ENCODE results near the gene ARHGEF11.

Gene ARHGEF11

GRCh38 chr1:156943756-156944155 lies 101.8 kb downstream of the ARHGEF11 start:
- ChIA-PET CTCF (no interaction called here), POLR2A (no interaction called here)
- no peak for DNase-seq
- Histone ChIP-seq H3K4me1 (ENCODE audit: control extremely low read depth in 1 of 4, control insufficient read depth in 4 of 4, insufficient read depth in 4 of 4, low read length in 3 of 4) (no peaks in the 10 kb centered on the region), H3K4me3 (ENCODE audit: control insufficient read depth in 1 of 7, extremely low read depth in 1 of 7, insufficient read depth in 4 of 7, low read depth in 2 of 7, low read length in 6 of 7) (no peak overlapping the region), H3K9me3 (ENCODE audit: control extremely low read depth in 1 of 5, control insufficient read depth in 4 of 5, insufficient read depth in 2 of 5, low read depth in 1 of 5, low read length in 4 of 5) (no peaks in the 10 kb centered on the region), H3K27ac (ENCODE audit: insufficient read depth in 1 of 2, low read depth in 1 of 2, low read length in 2 of 2, poor library complexity in 1 of 2, severe bottlenecking in 2 of 2) (no peak overlapping the region), H3K36me3 (ENCODE audit: control insufficient read depth in 4 of 4, insufficient read depth in 4 of 4, low read length in 3 of 4) (peaks cover 4 to 89% (median 56%) of the 10 kb centered on the region in 4 experiments), H3K27me3 (replicated peaks in 2 of 5; ENCODE audit: control insufficient read depth in 4 of 5, insufficient read depth in 5 of 5, low read length in 4 of 5) (no peaks in the 10 kb centered on the region)
- WGBS (ENCODE audit: insufficient coverage), result 100% methylated on average over 1 of the region's 3 CpGs

GRCh38 chr1:156942576-156942975 lies 103.0 kb downstream of the ARHGEF11 start:
- no peaks in the 10 kb centered on the region for H3K9me3 ChIP-seq (ENCODE audit: control extremely low read depth in 1 of 5, control insufficient read depth in 4 of 5, insufficient read depth in 2 of 5, low read depth in 1 of 5, low read length in 4 of 5)
- POLR2A ChIA-PET, result no interaction called here
- H3K4me3 ChIP-seq (ENCODE audit: control insufficient read depth in 1 of 7, extremely low read depth in 1 of 7, insufficient read depth in 4 of 7, low read depth in 2 of 7, low read length in 6 of 7), result no peak overlapping the region
- H3K4me1 ChIP-seq (ENCODE audit: control extremely low read depth in 1 of 4, control insufficient read depth in 4 of 4, insufficient read depth in 4 of 4, low read length in 3 of 4), result no peaks in the 10 kb centered on the region
- 96% methylated on average over 5 of the region's 7 CpGs for WGBS (ENCODE audit: insufficient coverage)
- no peaks in the 10 kb centered on the region for H3K27me3 ChIP-seq (replicated peaks in 2 of 5; ENCODE audit: control insufficient read depth in 4 of 5, insufficient read depth in 5 of 5, low read length in 4 of 5)
- no peak overlapping the region for H3K27ac ChIP-seq (ENCODE audit: insufficient read depth in 1 of 2, low read depth in 1 of 2, low read length in 2 of 2, poor library complexity in 1 of 2, severe bottlenecking in 2 of 2)
- CTCF ChIA-PET, result interaction anchor here (0.6 to 3.0 kb wide), 3 partner anchors 9 to 22 kb away, joined by 3 to 12 read pairs (median 3); no protein-coding TSS in a partner anchor
- H3K36me3 ChIP-seq (ENCODE audit: control insufficient read depth in 4 of 4, insufficient read depth in 4 of 4, low read length in 3 of 4), result peaks cover 2 to 85% (median 60%) of the 10 kb centered on the region in 4 experiments
- DNase-seq, result no peak

- 100% methylated on average over 3 of the region's 3 CpGs for WGBS (ENCODE audit: insufficient coverage)
- DNase-seq, result no peak
- peaks cover 2 to 81% (median 59%) of the 10 kb centered on the region in 4 experiments for H3K36me3 ChIP-seq (ENCODE audit: control insufficient read depth in 4 of 4, insufficient read depth in 4 of 4, low read length in 3 of 4)
- H3K27ac ChIP-seq (ENCODE audit: insufficient read depth in 1 of 2, low read depth in 1 of 2, low read length in 2 of 2, poor library complexity in 1 of 2, severe bottlenecking in 2 of 2), result no peak overlapping the region
- no peaks in the 10 kb centered on the region for H3K27me3 ChIP-seq (replicated peaks in 2 of 5; ENCODE audit: control insufficient read depth in 4 of 5, insufficient read depth in 5 of 5, low read length in 4 of 5)
- H3K9me3 ChIP-seq (ENCODE audit: control extremely low read depth in 1 of 5, control insufficient read depth in 4 of 5, insufficient read depth in 2 of 5, low read depth in 1 of 5, low read length in 4 of 5), result no peaks in the 10 kb centered on the region
- no peaks in the 10 kb centered on the region for H3K4me1 ChIP-seq (ENCODE audit: control extremely low read depth in 1 of 4, control insufficient read depth in 4 of 4, insufficient read depth in 4 of 4, low read length in 3 of 4)
- POLR2A ChIA-PET, result no interaction called here
- CTCF ChIA-PET, result interaction anchor here (1.1 to 3.0 kb wide), 2 partner anchors 18 to 22 kb away, joined by 3 to 12 read pairs; no protein-coding TSS in a partner anchor
- H3K4me3 ChIP-seq (ENCODE audit: control insufficient read depth in 1 of 7, extremely low read depth in 1 of 7, insufficient read depth in 4 of 7, low read depth in 2 of 7, low read length in 6 of 7), result no peak overlapping the region
Measured at GRCh38 chr1:156942176-156942575, 103.4 kb downstream of the ARHGEF11 start.

GRCh38 chr1:156941675-156942074 lies 103.9 kb downstream of the ARHGEF11 start:
- no peaks in the 10 kb centered on the region for H3K27me3 ChIP-seq (replicated peaks in 2 of 5; ENCODE audit: control insufficient read depth in 4 of 5, insufficient read depth in 5 of 5, low read length in 4 of 5)
- H3K27ac ChIP-seq (ENCODE audit: insufficient read depth in 1 of 2, low read depth in 1 of 2, low read length in 2 of 2, poor library complexity in 1 of 2, severe bottlenecking in 2 of 2), result no peak overlapping the region
- H3K36me3 ChIP-seq (ENCODE audit: control insufficient read depth in 4 of 4, insufficient read depth in 4 of 4, low read length in 3 of 4), result peaks cover 2 to 80% (median 58%) of the 10 kb centered on the region in 4 experiments
- ChIA-PET CTCF (interaction anchor here (1.1 to 3.0 kb wide), 2 partner anchors 18 to 23 kb away, joined by 3 to 12 read pairs; no protein-coding TSS in a partner anchor), POLR2A (no interaction called here)
- WGBS (ENCODE audit: insufficient coverage), result 100% methylated on average over 7 of the region's 10 CpGs
- DNase-seq, result no peak
- H3K9me3 ChIP-seq (ENCODE audit: control extremely low read depth in 1 of 5, control insufficient read depth in 4 of 5, insufficient read depth in 2 of 5, low read depth in 1 of 5, low read length in 4 of 5), result no peaks in the 10 kb centered on the region
- H3K4me1 ChIP-seq (ENCODE audit: control extremely low read depth in 1 of 4, control insufficient read depth in 4 of 4, insufficient read depth in 4 of 4, low read length in 3 of 4), result no peaks in the 10 kb centered on the region
- H3K4me3 ChIP-seq (ENCODE audit: control insufficient read depth in 1 of 7, extremely low read depth in 1 of 7, insufficient read depth in 4 of 7, low read depth in 2 of 7, low read length in 6 of 7), result no peak overlapping the region

GRCh38 chr1:156939786-156940334 lies 105.7 kb downstream of the ARHGEF11 start:
- Histone ChIP-seq H3K4me3 (ENCODE audit: control insufficient read depth in 1 of 7, extremely low read depth in 1 of 7, insufficient read depth in 4 of 7, low read depth in 2 of 7, low read length in 6 of 7) (no peak overlapping the region), H3K27me3 (replicated peaks in 2 of 5; ENCODE audit: control insufficient read depth in 4 of 5, insufficient read depth in 5 of 5, low read length in 4 of 5) (no peaks in the 10 kb centered on the region), H3K27ac (ENCODE audit: insufficient read depth in 1 of 2, low read depth in 1 of 2, low read length in 2 of 2, poor library complexity in 1 of 2, severe bottlenecking in 2 of 2) (no peak overlapping the region), H3K36me3 (ENCODE audit: control insufficient read depth in 4 of 4, insufficient read depth in 4 of 4, low read length in 3 of 4) (peaks cover 2 to 72% (median 53%) of the 10 kb centered on the region in 4 experiments), H3K9me3 (ENCODE audit: control extremely low read depth in 1 of 5, control insufficient read depth in 4 of 5, insufficient read depth in 2 of 5, low read depth in 1 of 5, low read length in 4 of 5) (no peaks in the 10 kb centered on the region), H3K4me1 (ENCODE audit: control extremely low read depth in 1 of 4, control insufficient read depth in 4 of 4, insufficient read depth in 4 of 4, low read length in 3 of 4) (no peaks in the 10 kb centered on the region)
- WGBS (ENCODE audit: insufficient coverage), result 99% methylated on average over 12 of the region's 13 CpGs
- ChIA-PET CTCF (interaction anchor here (3.0 to 4.3 kb wide), 2 partner anchors 12 to 20 kb away, joined by 12 to 29 read pairs; no protein-coding TSS in a partner anchor), POLR2A (no interaction called here)
- DNase-seq, result no peak

- no peak overlapping the region for H3K27ac ChIP-seq (ENCODE audit: insufficient read depth in 1 of 2, low read depth in 1 of 2, low read length in 2 of 2, poor library complexity in 1 of 2, severe bottlenecking in 2 of 2)
- ChIA-PET POLR2A (interaction anchor here (0.6 kb wide), 1 partner anchor 12 kb away, joined by 3 read pairs; no protein-coding TSS in a partner anchor), CTCF (interaction anchor here (1.6 to 4.3 kb wide), 2 partner anchors 11 kb away, joined by 5 to 29 read pairs; no protein-coding TSS in a partner anchor)
- no peaks in the 10 kb centered on the region for H3K4me1 ChIP-seq (ENCODE audit: control extremely low read depth in 1 of 4, control insufficient read depth in 4 of 4, insufficient read depth in 4 of 4, low read length in 3 of 4)
- no peaks in the 10 kb centered on the region for H3K27me3 ChIP-seq (replicated peaks in 2 of 5; ENCODE audit: control insufficient read depth in 4 of 5, insufficient read depth in 5 of 5, low read length in 4 of 5)
- H3K36me3 ChIP-seq (ENCODE audit: control insufficient read depth in 4 of 4, insufficient read depth in 4 of 4, low read length in 3 of 4), result peaks cover 0 to 62% (median 47%) of the 10 kb centered on the region in 4 experiments
- WGBS (ENCODE audit: insufficient coverage), result 93% methylated on average over 6 of the region's 7 CpGs
- H3K4me3 ChIP-seq (ENCODE audit: control insufficient read depth in 1 of 7, extremely low read depth in 1 of 7, insufficient read depth in 4 of 7, low read depth in 2 of 7, low read length in 6 of 7), result no peak overlapping the region
- no peaks in the 10 kb centered on the region for H3K9me3 ChIP-seq (ENCODE audit: control extremely low read depth in 1 of 5, control insufficient read depth in 4 of 5, insufficient read depth in 2 of 5, low read depth in 1 of 5, low read length in 4 of 5)
- DNase-seq, result no peak
Measured at GRCh38 chr1:156938813-156939212, 106.7 kb downstream of the ARHGEF11 start.

GRCh38 chr1:156937883-156938282 lies 107.7 kb downstream of the ARHGEF11 start:
- Histone ChIP-seq H3K27ac (ENCODE audit: insufficient read depth in 1 of 2, low read depth in 1 of 2, low read length in 2 of 2, poor library complexity in 1 of 2, severe bottlenecking in 2 of 2) (no peak overlapping the region), H3K9me3 (ENCODE audit: control extremely low read depth in 1 of 5, control insufficient read depth in 4 of 5, insufficient read depth in 2 of 5, low read depth in 1 of 5, low read length in 4 of 5) (no peaks in the 10 kb centered on the region), H3K36me3 (ENCODE audit: control insufficient read depth in 4 of 4, insufficient read depth in 4 of 4, low read length in 3 of 4) (peaks cover 0 to 56% (median 41%) of the 10 kb centered on the region in 4 experiments), H3K4me1 (ENCODE audit: control extremely low read depth in 1 of 4, control insufficient read depth in 4 of 4, insufficient read depth in 4 of 4, low read length in 3 of 4) (no peaks in the 10 kb centered on the region), H3K27me3 (replicated peaks in 2 of 5; ENCODE audit: control insufficient read depth in 4 of 5, insufficient read depth in 5 of 5, low read length in 4 of 5) (no peaks in the 10 kb centered on the region), H3K4me3 (ENCODE audit: control insufficient read depth in 1 of 7, extremely low read depth in 1 of 7, insufficient read depth in 4 of 7, low read depth in 2 of 7, low read length in 6 of 7) (no peak overlapping the region)
- POLR2A ChIA-PET, result no interaction called here
- CTCF ChIA-PET, result interaction anchor here (0.6 to 4.3 kb wide), 5 partner anchors 10 to 135 kb away, joined by 3 to 29 read pairs (median 5); no protein-coding TSS in a partner anchor
- WGBS (ENCODE audit: insufficient coverage), result 71% methylated on average over 7 of the region's 8 CpGs
- DNase-seq, result no peak

Data from common myeloid progenitor, CD34-positive (primary cell).